Bronchial epithelial cell (primary cell): ENCODE measurements around the gene SUPT3H. TPM values are rescaled to one million over a fixed set of nuclear protein-coding genes. Genes with fewer than 3 reads are reported as not detected.

ENCODE experiments used
- DNase-seq: peaks from one replicate; pipeline ENCODE4 v3.0.0-alpha.2; 2010; ENCODE audit warnings: low read depth
- FAIRE-seq: peaks from 2 replicates; lab custom pipeline; 2011; peaks lifted over from hg19 to GRCh38; lab: Jason Lieb, UNC
- H3K27me3 ChIP-seq: 2 replicates; pipeline ENCODE4 v1.5.1; 2011; ENCODE audit warnings: low read length; ENCODE audit not compliant: control insufficient read depth, insufficient read depth
- H3K36me3 ChIP-seq: 2 replicates; pipeline ENCODE4 v1.5.1; 2011; ENCODE audit warnings: low read length; ENCODE audit not compliant: control insufficient read depth, insufficient read depth
- H3K4me3 ChIP-seq: 2 replicates; pipeline ENCODE4 v1.5.1; 2011; ENCODE audit warnings: mild to moderate bottlenecking, low read depth, low read length, control low read depth
- total RNA-seq: library from RNA; depleted of rRNA; stranded (reverse); fragments of >200 nt; gene quantifications from 2 replicates; pipeline ENCODE4 v1.2.1, GENCODE V29; 2014
- TF ChIP-seq, protein P1 (sequence below): IDR thresholded peaks from 2 replicates; pipeline ENCODE4 v1.5.1; 2011; ENCODE audit warnings: mild to moderate bottlenecking, moderate library complexity, low read length, control low read depth, inconsistent platforms; ENCODE audit not compliant: insufficient read depth, severe bottlenecking

Gene SUPT3H
- total RNA-seq, 1 donor from 2014 or later: 12.9 TPM

DNA sequence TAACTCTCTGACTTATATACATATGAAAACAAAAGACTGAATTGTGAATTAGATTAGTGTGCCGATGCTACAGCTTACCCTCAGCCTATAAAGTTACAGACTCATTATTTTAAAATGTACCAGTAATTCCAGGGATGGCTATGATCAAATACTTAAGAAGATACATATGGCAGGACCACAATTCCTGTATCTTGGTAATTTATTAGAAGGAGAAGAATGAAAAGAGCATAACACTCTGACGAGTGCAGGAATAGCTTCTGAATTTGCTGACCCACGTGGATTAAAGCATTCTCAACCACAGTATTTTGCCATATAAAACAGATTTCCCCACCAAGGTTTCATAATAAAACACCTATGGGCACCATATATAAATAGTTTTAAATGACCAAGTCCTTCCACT lies 418.1 kb downstream of the SUPT3H start:
- no peaks in the 10 kb centered on the region for H3K36me3 ChIP-seq
- no peaks in the 10 kb centered on the region for H3K27me3 ChIP-seq

DNA sequence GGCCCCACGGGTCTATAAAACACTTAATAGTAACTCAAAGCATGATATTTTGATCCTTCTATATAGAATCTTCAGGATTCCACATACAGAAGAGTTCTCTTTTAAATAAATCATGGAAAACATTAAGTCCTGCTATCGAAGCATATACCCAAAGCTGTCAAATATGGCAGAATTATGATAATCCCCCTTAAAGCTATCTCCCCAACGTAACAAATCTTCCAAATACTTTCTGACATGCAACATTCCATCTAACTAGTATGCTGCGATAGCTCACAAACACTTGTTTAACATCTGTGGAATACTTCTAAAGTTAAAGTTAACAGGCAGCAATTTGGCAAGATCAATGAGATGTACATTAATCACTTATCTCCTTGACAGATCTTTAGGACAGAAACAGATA lies 420.6 kb downstream of the SUPT3H start:
- no peak for FAIRE-seq
- Histone ChIP-seq H3K4me3 (no peak overlapping the region), H3K36me3 (no peaks in the 10 kb centered on the region), H3K27me3 (no peaks in the 10 kb centered on the region)
- TF ChIP-seq, protein P1, sequence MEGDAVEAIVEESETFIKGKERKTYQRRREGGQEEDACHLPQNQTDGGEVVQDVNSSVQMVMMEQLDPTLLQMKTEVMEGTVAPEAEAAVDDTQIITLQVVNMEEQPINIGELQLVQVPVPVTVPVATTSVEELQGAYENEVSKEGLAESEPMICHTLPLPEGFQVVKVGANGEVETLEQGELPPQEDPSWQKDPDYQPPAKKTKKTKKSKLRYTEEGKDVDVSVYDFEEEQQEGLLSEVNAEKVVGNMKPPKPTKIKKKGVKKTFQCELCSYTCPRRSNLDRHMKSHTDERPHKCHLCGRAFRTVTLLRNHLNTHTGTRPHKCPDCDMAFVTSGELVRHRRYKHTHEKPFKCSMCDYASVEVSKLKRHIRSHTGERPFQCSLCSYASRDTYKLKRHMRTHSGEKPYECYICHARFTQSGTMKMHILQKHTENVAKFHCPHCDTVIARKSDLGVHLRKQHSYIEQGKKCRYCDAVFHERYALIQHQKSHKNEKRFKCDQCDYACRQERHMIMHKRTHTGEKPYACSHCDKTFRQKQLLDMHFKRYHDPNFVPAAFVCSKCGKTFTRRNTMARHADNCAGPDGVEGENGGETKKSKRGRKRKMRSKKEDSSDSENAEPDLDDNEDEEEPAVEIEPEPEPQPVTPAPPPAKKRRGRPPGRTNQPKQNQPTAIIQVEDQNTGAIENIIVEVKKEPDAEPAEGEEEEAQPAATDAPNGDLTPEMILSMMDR: no peak
- no peak for DNase-seq

More for the DNA sequence above, 418.1 kb downstream of the SUPT3H start:
- FAIRE-seq (no peak), DNase-seq (no peak)
- TF ChIP-seq, protein P1: no peak
- no peak overlapping the region for H3K4me3 ChIP-seq

DNA sequence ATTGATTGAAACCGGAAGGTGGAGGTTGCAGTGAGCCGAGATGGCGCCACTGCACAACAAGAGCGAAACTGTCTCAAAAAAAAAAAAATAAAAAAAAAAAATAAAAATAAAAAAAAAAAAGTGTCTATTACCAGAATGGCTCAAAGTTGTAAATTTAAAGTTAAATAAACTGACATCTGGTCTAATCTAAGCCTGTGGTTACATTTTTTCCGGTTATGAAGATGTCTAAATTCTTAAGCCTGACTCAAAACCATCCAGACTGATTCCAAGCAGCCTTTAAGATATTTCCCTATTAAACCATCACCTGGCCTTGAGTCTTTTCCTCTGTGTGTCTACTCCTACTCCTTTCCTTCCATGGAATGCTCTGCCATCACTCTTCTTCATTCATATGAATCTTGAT lies 421.3 kb downstream of the SUPT3H start:
- TF ChIP-seq, protein P1: no peak
- DNase-seq (no peak), FAIRE-seq (no peak)
- Histone ChIP-seq H3K36me3 (no peaks in the 10 kb centered on the region), H3K4me3 (no peak overlapping the region), H3K27me3 (no peaks in the 10 kb centered on the region)

DNA sequence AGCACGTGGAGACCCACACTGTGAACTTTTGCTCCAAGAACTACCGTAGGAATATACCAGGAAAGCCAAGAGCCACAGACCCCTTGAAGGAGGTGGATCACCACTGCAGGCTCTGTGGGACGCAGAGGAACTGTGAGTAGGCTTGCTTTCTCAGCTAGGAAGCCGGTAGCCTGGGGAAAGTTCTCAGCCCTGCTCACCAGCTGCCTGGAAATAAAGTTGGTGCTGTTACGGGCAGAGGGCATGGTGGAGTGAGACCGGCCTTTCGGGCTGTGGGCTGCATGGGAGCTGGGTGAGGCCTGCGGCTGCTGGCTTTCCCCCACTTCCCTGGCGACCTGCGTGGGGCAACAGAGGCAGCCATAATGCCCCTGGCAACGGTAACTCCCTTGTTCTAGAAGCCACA lies 422.6 kb downstream of the SUPT3H start:
- Histone ChIP-seq H3K36me3 (no peaks in the 10 kb centered on the region), H3K27me3 (no peaks in the 10 kb centered on the region), H3K4me3 (no peak overlapping the region)
- DNase-seq (no peak), FAIRE-seq (no peak)
- TF ChIP-seq, protein P1: no peak

DNA sequence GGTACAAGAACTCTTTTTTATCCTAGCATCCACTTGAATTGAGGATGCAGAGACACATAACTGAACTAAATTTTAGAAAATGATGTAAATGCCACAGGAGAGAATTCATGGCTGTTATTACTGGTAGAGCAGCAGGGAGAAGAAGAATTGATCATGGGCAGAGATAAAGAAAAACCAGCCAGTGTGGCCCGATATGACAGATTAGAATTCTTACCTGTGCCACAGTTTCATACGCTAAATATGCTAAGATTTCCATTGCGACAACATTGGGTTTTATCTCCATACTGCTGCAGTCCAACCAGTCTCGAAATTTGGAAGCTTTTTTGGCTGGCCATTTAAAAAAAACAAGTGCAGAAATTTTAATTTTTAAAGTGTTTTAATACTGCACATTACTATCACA lies 423.5 kb downstream of the SUPT3H start:
- no peak for FAIRE-seq
- TF ChIP-seq, protein P1: no peak
- no peak for DNase-seq
- Histone ChIP-seq H3K4me3 (no peak overlapping the region), H3K36me3 (no peaks in the 10 kb centered on the region), H3K27me3 (no peaks in the 10 kb centered on the region)

DNA sequence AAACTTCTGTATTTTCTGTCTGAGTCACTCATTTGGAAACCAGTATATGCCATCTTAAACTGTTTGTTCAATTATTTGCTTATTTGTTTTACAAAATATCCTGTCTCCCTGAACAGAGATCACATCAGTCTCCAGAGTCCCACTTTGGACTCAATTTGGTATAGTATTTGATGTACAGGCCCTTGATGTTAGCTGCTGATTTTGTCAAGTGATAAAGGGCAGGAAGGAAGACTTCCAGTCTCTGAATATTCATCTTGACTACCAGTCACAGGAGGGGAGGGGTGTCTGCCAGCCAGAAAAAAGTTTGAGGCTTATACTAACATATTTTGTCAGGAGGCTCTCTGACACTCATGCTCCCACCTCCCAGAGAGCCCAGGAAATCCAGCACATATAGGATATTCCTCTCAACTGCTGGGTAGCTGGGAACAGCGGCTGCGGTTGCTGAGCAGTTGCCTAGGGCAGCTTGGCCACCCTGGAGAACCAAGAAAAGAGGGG lies 426.4 kb downstream of the SUPT3H start:
- TF ChIP-seq, protein P1: no peak
- no peak overlapping the region for H3K4me3 ChIP-seq
- H3K36me3 ChIP-seq: no peaks in the 10 kb centered on the region
- DNase-seq (no peak), FAIRE-seq (no peak)
- H3K27me3 ChIP-seq: no peaks in the 10 kb centered on the region
